Activated CD8-positive, alpha-beta memory T cell treated with anti-CD3 and anti-CD28 coated beads, Interleukin-2, amount 10 ng/mL, durations not matched to agents 7 days and 5 days (primary cell): Measurements from ENCODE around the gene ARID1B. TPM values are rescaled to one million over a fixed set of nuclear protein-coding genes. Genes with fewer than 3 reads are reported as not detected.

Source experiments
- ATAC-seq: fragments of 150-1000 bp; cut with Tn5 transposase; one replicate; pipeline ENCODE4 v1.10.0; 2021; ENCODE audit warnings: moderate library complexity
- CTCF ChIA-PET: fragments of 350-600 bp; sonication (Branson Sonifier 250); formaldehyde crosslinking; loops from one replicate; lab custom pipeline; 2021; ENCODE audit warnings: antibody characterized with exemption; lab: Charles Lee
- DNase-seq: peaks from one replicate; pipeline ENCODE4 v3.0.0-alpha.2; 2020
- H3K27ac Mint-ChIP-seq: one replicate; pipeline ENCODE4 v1.8.0; 2021; ENCODE audit warnings: mild to moderate bottlenecking, mixed read lengths
- H3K27me3 Mint-ChIP-seq: one replicate; pipeline ENCODE4 v1.8.0; 2021; ENCODE audit warnings: mixed read lengths
- H3K36me3 Mint-ChIP-seq: one replicate; pipeline ENCODE4 v1.8.0; 2021; ENCODE audit warnings: mild to moderate bottlenecking, mixed read lengths
- H3K4me1 Mint-ChIP-seq: one replicate; pipeline ENCODE4 v1.8.0; 2021; ENCODE audit warnings: mixed read lengths
- H3K4me3 Mint-ChIP-seq: one replicate; pipeline ENCODE4 v1.8.0; 2021; ENCODE audit warnings: mild to moderate bottlenecking, moderate library complexity, mixed read lengths
- H3K9me3 Mint-ChIP-seq: one replicate; pipeline ENCODE4 v1.8.0; 2022; ENCODE audit warnings: low read depth, mixed read lengths
- total RNA-seq, 2 experiments: library from RNA; stranded (reverse); gene quantifications; one replicate each; pipeline ENCODE4 v1.2.3, GENCODE V29; 2021

Gene ARID1B
- total RNA-seq, 2 experiments from 2014 or later = 59.5 to 81.5 TPM

DNA sequence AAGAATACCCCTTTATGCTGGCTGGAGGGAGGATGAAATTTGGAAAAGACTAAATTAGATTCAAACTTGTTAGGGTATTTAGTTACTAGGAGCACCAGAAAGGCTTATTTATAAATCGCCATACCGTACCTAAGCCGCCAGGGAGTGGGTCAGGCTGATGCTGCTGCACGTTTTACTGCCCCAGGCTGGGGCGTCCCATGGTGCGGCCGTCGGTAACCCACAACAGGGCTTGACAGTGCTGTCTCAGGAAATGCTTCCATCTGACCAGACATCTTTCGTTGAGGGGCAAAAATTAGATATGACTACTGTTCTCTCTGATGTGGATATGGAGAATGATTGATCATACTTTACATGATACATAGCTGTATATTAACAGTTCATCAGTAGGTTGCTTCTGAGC is 52.9 kb downstream of the ARID1B start:
- Mint-ChIP-seq H3K27me3 (no peaks in the 10 kb centered on the region), H3K9me3 (no peaks in the 10 kb centered on the region), H3K4me1 (peaks cover 18% of the 10 kb centered on the region), H3K27ac (no peak overlapping the region), H3K4me3 (no peak overlapping the region), H3K36me3 (peaks cover 16% of the 10 kb centered on the region)
- CTCF ChIA-PET = no interaction called here
- no peak for DNase-seq
- ATAC-seq = no peak

GRCh38 chr6:156832231-156832647 is 55.1 kb downstream of the ARID1B start:
- peaks cover 15% of the 10 kb centered on the region for H3K4me1 Mint-ChIP-seq
- no peaks in the 10 kb centered on the region for H3K27me3 Mint-ChIP-seq
- H3K36me3 Mint-ChIP-seq = peaks cover 23% of the 10 kb centered on the region
- CTCF ChIA-PET = no interaction called here
- ATAC-seq (no peak), DNase-seq (no peak)
- H3K9me3 Mint-ChIP-seq = no peaks in the 10 kb centered on the region
- H3K27ac Mint-ChIP-seq = no peak overlapping the region
- no peak overlapping the region for H3K4me3 Mint-ChIP-seq

DNA sequence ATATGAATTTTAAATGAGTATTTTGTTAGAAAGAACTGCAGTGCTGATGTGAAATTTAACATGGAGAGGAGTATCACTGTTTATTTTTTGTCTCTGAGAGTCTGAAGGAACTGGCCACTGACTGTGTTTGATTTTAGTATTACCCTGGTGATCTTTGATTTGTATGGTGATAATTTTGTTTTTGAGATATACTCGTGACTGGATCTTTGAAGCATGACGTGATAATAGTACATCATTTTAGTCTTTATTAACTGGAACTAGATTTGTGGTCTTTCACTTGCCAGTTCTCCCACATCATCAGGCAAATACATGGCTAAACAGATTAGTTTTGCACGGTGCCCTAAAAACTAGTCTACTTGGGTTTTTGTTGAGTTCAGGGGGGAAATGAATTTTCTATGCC is 55.5 kb downstream of the ARID1B start:
- DNase-seq (no peak), ATAC-seq (no peak)
- Mint-ChIP-seq H3K4me1 (peaks cover 12% of the 10 kb centered on the region), H3K27ac (no peak overlapping the region), H3K4me3 (no peak overlapping the region), H3K27me3 (no peaks in the 10 kb centered on the region), H3K36me3 (peaks cover 25% of the 10 kb centered on the region), H3K9me3 (no peaks in the 10 kb centered on the region)
- CTCF ChIA-PET = no interaction called here

DNA sequence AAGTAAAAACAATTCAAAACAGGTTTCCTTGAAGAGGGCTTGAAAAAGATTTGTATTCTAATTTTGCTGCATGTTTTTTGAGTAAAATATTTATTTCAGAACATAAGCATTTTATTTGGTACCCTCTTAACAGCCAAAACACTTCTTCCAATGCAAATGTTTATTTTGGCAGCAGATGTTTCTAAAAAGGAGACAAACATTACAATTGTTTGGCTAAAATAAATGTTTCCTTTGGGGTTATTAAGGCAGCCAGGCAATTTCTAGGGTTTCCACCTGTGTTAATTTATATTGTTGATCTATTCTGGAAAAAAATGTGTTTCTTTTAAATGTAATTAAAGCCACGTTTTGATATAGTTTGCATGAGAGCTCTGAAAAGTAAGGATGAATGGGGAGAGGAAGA is 56.6 kb downstream of the ARID1B start:
- DNase-seq (no peak), ATAC-seq (no peak)
- no peaks in the 10 kb centered on the region for H3K27me3 Mint-ChIP-seq
- H3K4me3 Mint-ChIP-seq = no peak overlapping the region
- no peak overlapping the region for H3K27ac Mint-ChIP-seq
- CTCF ChIA-PET = no interaction called here
- H3K36me3 Mint-ChIP-seq = peaks cover 25% of the 10 kb centered on the region
- peaks cover 4% of the 10 kb centered on the region for H3K4me1 Mint-ChIP-seq
- no peaks in the 10 kb centered on the region for H3K9me3 Mint-ChIP-seq

DNA sequence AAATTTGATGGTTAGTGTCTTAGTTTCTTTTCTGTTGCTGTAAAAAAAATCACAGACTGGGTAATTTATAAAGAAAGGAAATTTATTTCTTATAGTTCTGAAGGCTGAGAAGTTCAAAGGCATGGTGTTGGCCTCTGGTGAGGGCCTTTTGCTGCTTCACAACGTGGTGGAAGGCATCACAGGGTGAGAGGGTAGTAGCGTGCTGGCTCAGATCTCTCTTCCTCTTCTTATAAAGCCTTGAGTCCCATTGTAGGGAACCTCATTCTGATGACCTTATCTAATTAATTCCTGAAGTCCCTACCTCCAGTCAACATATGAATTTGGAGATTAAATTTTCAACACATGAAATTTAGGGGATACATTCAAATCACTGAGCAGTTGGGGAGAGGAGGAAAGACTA is 62.0 kb downstream of the ARID1B start:
- no peaks in the 10 kb centered on the region for H3K27me3 Mint-ChIP-seq
- H3K9me3 Mint-ChIP-seq = no peaks in the 10 kb centered on the region
- peaks cover 12% of the 10 kb centered on the region for H3K36me3 Mint-ChIP-seq
- CTCF ChIA-PET = no interaction called here
- DNase-seq (no peak), ATAC-seq (no peak)
- peaks cover 15% of the 10 kb centered on the region for H3K4me1 Mint-ChIP-seq
- no peak overlapping the region for H3K4me3 Mint-ChIP-seq
- H3K27ac Mint-ChIP-seq = no peak overlapping the region

DNA sequence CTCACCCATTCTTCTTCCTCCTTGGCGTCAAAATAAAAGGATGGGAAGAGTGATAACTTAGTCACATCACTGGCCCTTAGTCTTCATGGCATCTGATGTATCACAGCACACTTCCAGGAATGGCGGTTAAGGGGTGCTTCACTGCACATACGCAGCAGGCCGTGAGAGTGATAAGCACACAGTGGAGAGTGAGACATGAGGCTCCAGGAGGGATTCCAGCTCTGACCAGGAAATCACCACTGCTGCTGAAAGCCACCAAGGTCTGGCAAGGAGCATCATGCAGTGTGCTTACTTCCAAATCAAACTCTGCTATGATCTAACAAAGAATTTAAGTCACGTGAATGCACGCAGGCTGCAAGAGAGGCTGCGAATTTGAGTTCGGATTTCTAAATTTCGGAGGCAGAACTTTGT is 62.4 kb downstream of the ARID1B start:
- Mint-ChIP-seq H3K27me3 (no peaks in the 10 kb centered on the region), H3K4me3 (no peak overlapping the region), H3K4me1 (peaks cover 15% of the 10 kb centered on the region), H3K27ac (no peak overlapping the region), H3K36me3 (peaks cover 12% of the 10 kb centered on the region), H3K9me3 (no peaks in the 10 kb centered on the region)
- CTCF ChIA-PET = no interaction called here
- no peak for DNase-seq
- no peak for ATAC-seq

DNA sequence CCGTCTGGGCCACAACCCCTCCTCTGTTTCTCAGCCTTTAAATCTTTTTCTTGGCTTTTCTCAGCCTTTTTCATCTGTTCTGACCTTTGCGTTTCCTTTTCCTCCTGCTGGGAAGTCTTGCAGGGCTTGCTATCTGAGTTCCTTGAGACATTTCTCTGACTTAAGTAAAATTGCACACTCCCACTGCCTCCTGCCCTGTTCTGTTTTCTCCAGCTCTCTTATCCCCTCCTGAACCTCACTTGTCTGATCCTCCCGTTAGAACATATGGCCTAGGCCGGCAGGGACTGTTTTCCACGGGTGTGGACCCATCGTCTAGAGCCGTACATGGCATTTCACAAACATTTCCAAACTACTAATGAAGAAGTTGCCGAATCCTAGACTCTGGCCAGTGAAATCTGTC is 63.0 kb downstream of the ARID1B start:
- H3K27ac Mint-ChIP-seq = no peak overlapping the region
- H3K4me1 Mint-ChIP-seq = peaks cover 17% of the 10 kb centered on the region
- ATAC-seq (no peak), DNase-seq (no peak)
- no peaks in the 10 kb centered on the region for H3K9me3 Mint-ChIP-seq
- H3K4me3 Mint-ChIP-seq = no peak overlapping the region
- H3K36me3 Mint-ChIP-seq = peaks cover 12% of the 10 kb centered on the region
- CTCF ChIA-PET = no interaction called here
- no peaks in the 10 kb centered on the region for H3K27me3 Mint-ChIP-seq

DNA sequence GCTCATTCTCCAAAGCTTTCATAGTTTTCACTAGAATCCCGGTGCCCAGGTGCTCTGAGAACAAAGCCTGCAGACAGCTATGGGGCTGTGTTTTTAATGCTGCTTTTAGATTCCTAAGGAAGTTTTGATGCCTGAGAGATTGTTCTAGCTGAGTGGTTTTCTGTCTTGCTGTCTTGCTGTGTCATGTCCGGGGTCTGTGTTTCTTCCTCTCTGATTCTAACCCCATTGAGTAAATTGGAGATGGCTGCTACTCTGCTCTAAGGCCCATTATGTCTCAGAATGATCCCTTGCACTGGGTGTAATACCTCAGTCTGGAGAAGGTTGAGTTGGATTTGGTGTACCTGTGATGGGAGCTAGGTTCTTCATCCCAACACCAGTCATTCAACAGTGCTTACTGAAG is 63.4 kb downstream of the ARID1B start:
- Mint-ChIP-seq H3K27ac (no peak overlapping the region), H3K9me3 (no peaks in the 10 kb centered on the region), H3K36me3 (peaks cover 13% of the 10 kb centered on the region), H3K4me1 (peaks cover 22% of the 10 kb centered on the region), H3K4me3 (no peak overlapping the region), H3K27me3 (no peaks in the 10 kb centered on the region)
- CTCF ChIA-PET = no interaction called here
- ATAC-seq (no peak), DNase-seq (no peak)

DNA sequence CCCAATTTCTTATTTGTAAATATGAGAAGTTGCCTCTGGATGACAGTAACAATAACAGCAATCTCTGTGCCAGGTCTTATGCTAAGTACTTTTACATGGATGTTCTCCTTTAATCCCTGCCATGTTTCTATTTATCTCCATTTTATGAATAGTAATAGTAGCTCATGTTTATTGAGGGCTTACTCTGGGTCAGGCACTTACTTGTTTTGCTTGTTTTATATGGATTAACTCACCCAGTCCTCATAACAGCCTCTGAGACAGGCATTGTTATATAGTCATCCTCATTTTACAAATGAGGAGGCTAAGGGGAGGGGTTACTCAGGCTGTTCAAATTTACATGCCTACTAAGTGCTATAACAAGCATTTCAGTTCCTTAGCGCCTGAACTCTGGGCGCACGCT is 64.3 kb downstream of the ARID1B start:
- Mint-ChIP-seq H3K27me3 (no peaks in the 10 kb centered on the region), H3K4me3 (no peak overlapping the region), H3K27ac (no peak overlapping the region), H3K36me3 (peaks cover 6% of the 10 kb centered on the region), H3K4me1 (peaks cover 26% of the 10 kb centered on the region), H3K9me3 (no peaks in the 10 kb centered on the region)
- DNase-seq = no peak
- ATAC-seq = no peak
- CTCF ChIA-PET = no interaction called here

DNA sequence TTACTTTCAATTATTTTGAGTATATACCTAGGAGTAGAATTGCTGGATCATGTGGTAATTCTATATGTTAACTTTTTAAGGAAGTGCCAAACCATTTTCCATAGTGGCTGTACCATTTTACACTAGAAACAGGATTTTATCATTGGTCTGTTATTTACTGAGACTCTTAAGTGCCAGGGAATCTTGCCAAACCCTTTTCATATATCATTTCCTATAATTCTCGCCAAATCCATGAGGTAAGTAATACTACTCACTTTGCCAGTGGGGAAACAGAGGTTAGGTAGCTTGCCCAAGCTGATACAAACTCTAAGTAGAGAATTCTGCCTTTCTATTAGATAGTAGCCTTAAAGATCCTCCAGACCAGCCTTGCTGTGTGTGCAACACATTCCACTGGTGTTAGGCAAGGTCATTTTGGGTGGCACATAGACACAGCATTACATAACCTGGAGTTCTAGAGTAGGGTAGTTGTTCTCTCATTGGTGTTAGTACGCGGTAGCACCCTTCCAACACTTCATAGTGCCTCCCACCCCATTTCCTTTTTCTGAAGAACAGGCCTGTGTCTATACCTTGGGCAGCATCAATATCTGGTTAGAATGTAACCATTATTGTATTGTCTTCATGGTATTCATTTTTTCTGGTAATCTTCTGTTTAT is 65.5 kb downstream of the ARID1B start:
- H3K27ac Mint-ChIP-seq = no peak overlapping the region
- DNase-seq (no peak), ATAC-seq (no peak)
- peaks cover 27% of the 10 kb centered on the region for H3K4me1 Mint-ChIP-seq
- CTCF ChIA-PET = no interaction called here
- no peaks in the 10 kb centered on the region for H3K9me3 Mint-ChIP-seq
- H3K36me3 Mint-ChIP-seq = peaks cover 5% of the 10 kb centered on the region
- H3K4me3 Mint-ChIP-seq = no peak overlapping the region
- no peaks in the 10 kb centered on the region for H3K27me3 Mint-ChIP-seq

- Mint-ChIP-seq H3K4me1 (peaks cover 29% of the 10 kb centered on the region), H3K36me3 (peaks cover 5% of the 10 kb centered on the region), H3K27ac (no peak overlapping the region), H3K9me3 (no peaks in the 10 kb centered on the region), H3K4me3 (no peak overlapping the region), H3K27me3 (no peaks in the 10 kb centered on the region)
- CTCF ChIA-PET = no interaction called here
- no peak for ATAC-seq
- no peak for DNase-seq
Observed at GRCh38 chr6:156844089-156844488, 66.9 kb downstream of the ARID1B start.

DNA sequence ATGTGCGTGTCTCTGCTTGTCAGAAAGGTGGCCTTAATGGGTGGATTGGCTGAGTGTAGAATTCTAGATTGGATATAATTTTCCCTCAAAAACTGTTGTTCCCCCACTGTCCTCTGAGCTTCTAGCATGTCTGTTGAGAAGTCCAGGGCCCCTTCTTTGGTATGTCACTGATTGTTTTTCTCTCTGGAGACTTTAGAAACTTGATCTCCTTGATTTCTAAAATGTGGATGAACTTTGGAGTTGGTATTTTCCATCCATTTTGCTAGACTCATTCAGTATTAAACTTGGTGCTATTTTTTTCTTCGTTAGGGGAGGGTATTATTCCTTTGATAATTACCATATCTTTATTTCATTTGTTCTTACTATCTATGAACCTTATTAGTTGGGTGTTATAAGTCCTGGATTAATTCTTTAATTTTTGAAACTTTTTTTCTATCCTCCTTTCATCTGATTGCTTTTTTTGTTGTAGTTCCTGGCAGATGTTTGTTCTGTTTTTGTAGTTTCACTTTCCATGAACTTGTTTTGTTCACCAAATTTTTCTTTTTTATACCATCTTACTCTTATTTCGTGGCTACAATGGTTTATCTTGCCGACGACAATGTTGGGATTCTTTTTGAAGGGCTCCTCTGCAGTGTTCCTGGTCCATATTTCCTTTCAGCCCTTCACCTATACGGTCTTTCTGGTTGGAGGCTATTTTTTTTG is 68.4 kb downstream of the ARID1B start:
- CTCF ChIA-PET = no interaction called here
- peaks cover 5% of the 10 kb centered on the region for H3K36me3 Mint-ChIP-seq
- peaks cover 22% of the 10 kb centered on the region for H3K4me1 Mint-ChIP-seq
- H3K9me3 Mint-ChIP-seq = no peaks in the 10 kb centered on the region
- H3K27me3 Mint-ChIP-seq = no peaks in the 10 kb centered on the region
- no peak for ATAC-seq
- DNase-seq = no peak
- H3K4me3 Mint-ChIP-seq = no peak overlapping the region
- no peak overlapping the region for H3K27ac Mint-ChIP-seq

- H3K27ac Mint-ChIP-seq = peak overlapping the region; percentile 22
Observed at GRCh38 chr6:156846845-156847599, 69.8 kb downstream of the ARID1B start.

GRCh38 chr6:156848123-156848522 is 70.9 kb downstream of the ARID1B start:
- no peak overlapping the region for H3K27ac Mint-ChIP-seq

More at GRCh38 chr6:156846845-156847599, 69.8 kb downstream of the ARID1B start:
- Mint-ChIP-seq H3K4me1 (peaks cover 18% of the 10 kb centered on the region), H3K27me3 (no peaks in the 10 kb centered on the region), H3K36me3 (peaks cover 5% of the 10 kb centered on the region), H3K9me3 (no peaks in the 10 kb centered on the region), H3K4me3 (no peak overlapping the region)
- DNase-seq (no peak), ATAC-seq (no peak)
- CTCF ChIA-PET = no interaction called here

More at GRCh38 chr6:156848123-156848522, 70.9 kb downstream of the ARID1B start:
- Mint-ChIP-seq H3K27me3 (no peaks in the 10 kb centered on the region), H3K9me3 (no peaks in the 10 kb centered on the region), H3K4me1 (peaks cover 21% of the 10 kb centered on the region), H3K4me3 (no peak overlapping the region), H3K36me3 (peaks cover 5% of the 10 kb centered on the region)
- CTCF ChIA-PET = no interaction called here
- DNase-seq (no peak), ATAC-seq (no peak)
